WTC11 (cell line): Measurements from ENCODE around the gene STIMATE.

Source experiments
- CBFB ChIP-seq: sonication (generic); formaldehyde crosslinking; IDR thresholded peaks from 2 replicates; pipeline ENCODE4 v1.8.1; 2022; ENCODE audit warnings: mild to moderate bottlenecking, low read depth, missing genetic modification reagents
- CTCF ChIP-seq: fragments of 200-600 bp; IDR thresholded peaks from 2 replicates; pipeline ENCODE4 v1.8.0; 2022; ENCODE audit warnings: antibody characterized with exemption
- FOXK1 ChIP-seq: sonication (generic); formaldehyde crosslinking; IDR thresholded peaks from 2 replicates; pipeline ENCODE4 v1.8.0; 2022; ENCODE audit warnings: mild to moderate bottlenecking, moderate library complexity, missing genetic modification reagents
- FOXP1 ChIP-seq: sonication (generic); formaldehyde crosslinking; IDR thresholded peaks from 2 replicates; pipeline ENCODE4 v1.8.0; 2022; ENCODE audit warnings: missing genetic modification reagents, mild to moderate bottlenecking, moderate library complexity, borderline replicate concordance
- JUN ChIP-seq: sonication (generic); formaldehyde crosslinking; IDR thresholded peaks from 2 replicates; pipeline ENCODE4 v1.8.0; 2023; ENCODE audit warnings: mild to moderate bottlenecking, missing genetic modification reagents
- MYBL2 ChIP-seq: sonication (generic); formaldehyde crosslinking; IDR thresholded peaks from 2 replicates; pipeline ENCODE4 v1.8.1; 2023; ENCODE audit warnings: mild to moderate bottlenecking, moderate library complexity, missing genetic modification reagents
- NR1H2 ChIP-seq: sonication (generic); formaldehyde crosslinking; IDR thresholded peaks from 2 replicates; pipeline ENCODE4 v1.9.0; 2021; ENCODE audit warnings: mild to moderate bottlenecking, moderate library complexity, missing genetic modification reagents
- PRRX2 ChIP-seq: fragments of 250-450 bp; sonication (Bioruptor Pico); IDR thresholded peaks from 2 replicates; pipeline ENCODE4 v1.8.0; 2021; ENCODE audit warnings: mild to moderate bottlenecking
- SP1 ChIP-seq: sonication (generic); formaldehyde crosslinking; conservative IDR thresholded peaks from 2 replicates; pipeline ENCODE4 v1.8.1; 2022; ENCODE audit warnings: missing genetic modification reagents
- ZNF671 ChIP-seq: fragments of 250-450 bp; sonication (Bioruptor Pico); IDR thresholded peaks from 2 replicates; pipeline ENCODE4 v1.8.0; 2021; ENCODE audit warnings: mild to moderate bottlenecking
- ZSCAN18 ChIP-seq: fragments of 250-450 bp; sonication (Bioruptor Pico); IDR thresholded peaks from 2 replicates; pipeline ENCODE4 v2.1.2; 2022; ENCODE audit warnings: mild to moderate bottlenecking, moderate library complexity

DNA sequence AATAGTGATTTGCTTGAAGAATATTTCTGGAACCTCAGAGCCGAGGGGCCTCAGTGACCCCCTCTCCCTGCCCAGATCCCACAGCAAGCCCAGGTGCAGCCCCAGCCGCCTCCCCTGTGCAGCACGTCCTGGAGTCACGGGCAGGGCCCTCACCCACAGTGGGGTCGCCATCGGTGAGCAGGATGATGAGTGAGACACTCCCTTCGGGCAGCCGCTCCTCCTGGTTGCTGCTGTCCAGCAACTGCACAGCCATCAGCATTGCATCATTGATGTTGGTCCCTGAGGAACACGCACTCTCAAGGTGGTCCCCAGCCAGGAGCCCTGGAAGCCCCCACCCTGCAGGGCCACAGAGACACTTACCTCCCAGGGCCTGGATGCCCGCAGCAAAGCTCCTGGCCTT is 73.3 kb downstream of the STIMATE start:
- TF ChIP-seq NR1H2 (no peak), CTCF (no peak), ZNF671 (CRISPR knock-in tag) (no peak), CBFB (CRISPR knock-in tag) (no peak), FOXK1 (CRISPR knock-in tag) (no peak), FOXP1 (CRISPR knock-in tag) (no peak), SP1 (CRISPR knock-in tag) (no peak), PRRX2 (no peak), JUN (no peak), ZSCAN18 (CRISPR knock-in tag) (no peak), MYBL2 (CRISPR knock-in tag) (no peak)
